Mesenchymal stem cell (in vitro differentiated cells and primary cell): Measurements from ENCODE around the gene LAMB4.

Experiments
- DNase-seq: peaks from one replicate; pipeline ENCODE4 v3.0.0-alpha.2; 2013
- H2AFZ ChIP-seq: one replicate; pipeline ENCODE4 v1.6.1; 2013; ENCODE audit warnings: low read depth, mild to moderate bottlenecking, control low read depth, inconsistent platforms, low read length, moderate library complexity
- H2AK5ac ChIP-seq: 2 replicates; pipeline ENCODE4 v1.6.1; 2013; ENCODE audit warnings: low read length, moderate library complexity, mild to moderate bottlenecking, inconsistent platforms; ENCODE audit not compliant: severe bottlenecking
- H2BK120ac ChIP-seq: one replicate; pipeline ENCODE4 v1.6.1; 2013; ENCODE audit warnings: low read depth, mild to moderate bottlenecking, inconsistent platforms, low read length, moderate library complexity
- H2BK12ac ChIP-seq, 2 experiments: one replicate each; pipeline ENCODE4 v1.6.1; 2013; ENCODE audit warnings: inconsistent platforms in 2 of 2, low read length in 2 of 2, mild to moderate bottlenecking in 2 of 2, moderate library complexity in 2 of 2, control low read depth in 1 of 2
- H2BK15ac ChIP-seq: one replicate; pipeline ENCODE4 v1.6.1; 2013; ENCODE audit warnings: mild to moderate bottlenecking, low read depth, inconsistent platforms; ENCODE audit not compliant: poor library complexity, severe bottlenecking
- H2BK5ac ChIP-seq: 2 replicates; pipeline ENCODE4 v1.6.1; 2013; ENCODE audit warnings: low read depth, mild to moderate bottlenecking, low read length, control low read depth, inconsistent platforms; ENCODE audit not compliant: poor library complexity, severe bottlenecking
- H3K14ac ChIP-seq, 2 experiments: one replicate each; pipeline ENCODE4 v1.6.1; 2013; ENCODE audit warnings: inconsistent platforms in 2 of 2, low read length in 2 of 2, control low read depth in 1 of 2, mild to moderate bottlenecking in 1 of 2, moderate library complexity in 1 of 2
- H3K18ac ChIP-seq, 2 experiments: one replicate each; pipeline ENCODE4 v1.6.1; 2013; ENCODE audit warnings: inconsistent platforms in 2 of 2, low read length in 2 of 2, control low read depth in 1 of 2, low read depth in 1 of 2, mild to moderate bottlenecking in 1 of 2
- H3K23ac ChIP-seq, 2 experiments: one replicate each; pipeline ENCODE4 v1.6.1; 2013; ENCODE audit warnings: inconsistent platforms in 2 of 2, low read length in 2 of 2, mild to moderate bottlenecking in 2 of 2, moderate library complexity in 2 of 2, control low read depth in 1 of 2
- H3K27ac ChIP-seq: 2 replicates; pipeline ENCODE4 v1.5.1; 2013; ENCODE audit warnings: mild to moderate bottlenecking, moderate library complexity, low read length, control low read depth, inconsistent platforms; ENCODE audit not compliant: poor library complexity, severe bottlenecking
- H3K27me3 ChIP-seq, 2 experiments: 2 replicates each; pipeline versions ENCODE4 v1.6.1 to v1.7.0; 2013; ENCODE audit warnings: low read length in 2 of 2, mild to moderate bottlenecking in 2 of 2, moderate library complexity in 2 of 2, control low read depth in 1 of 2, inconsistent platforms in 1 of 2; ENCODE audit not compliant: control insufficient read depth in 1 of 2, insufficient read depth in 1 of 2
- H3K36me3 ChIP-seq, 2 experiments: 2 replicates each; pipeline versions ENCODE4 v1.6.1 to v1.7.0; 2013; ENCODE audit warnings: low read length in 2 of 2, control low read depth in 1 of 2, inconsistent platforms in 1 of 2, low read depth in 1 of 2, mild to moderate bottlenecking in 1 of 2; ENCODE audit not compliant: insufficient read depth in 2 of 2, control insufficient read depth in 1 of 2
- H3K4ac ChIP-seq, 2 experiments: one replicate each; pipeline ENCODE4 v1.6.1; 2013; ENCODE audit warnings: inconsistent platforms in 2 of 2, low read length in 2 of 2, mild to moderate bottlenecking in 2 of 2, moderate library complexity in 2 of 2, control low read depth in 1 of 2, low read depth in 1 of 2
- H3K4me1 ChIP-seq: 2 replicates; pipeline ENCODE4 v1.6.1; 2013; ENCODE audit warnings: low read depth, low read length, control low read depth; ENCODE audit not compliant: control insufficient read depth, insufficient read depth
- H3K4me2 ChIP-seq: 2 replicates; pipeline ENCODE4 v1.6.1; 2013; ENCODE audit warnings: low read length, mild to moderate bottlenecking, inconsistent platforms; ENCODE audit not compliant: poor library complexity, severe bottlenecking
- H3K4me3 ChIP-seq, 2 experiments: 2 replicates each; pipeline versions ENCODE4 v1.5.1 to v1.7.0; 2013; ENCODE audit warnings: low read length in 2 of 2, mild to moderate bottlenecking in 2 of 2, control low read depth in 1 of 2, low read depth in 1 of 2; ENCODE audit not compliant: insufficient read depth in 1 of 2
- H3K79me1 ChIP-seq: replicated peaks from 2 replicates; pipeline ENCODE4 v1.6.1; 2013; ENCODE audit warnings: mild to moderate bottlenecking, control low read depth, low read length, inconsistent platforms; ENCODE audit not compliant: poor library complexity, severe bottlenecking
- H3K9ac ChIP-seq: 2 replicates; pipeline ENCODE4 v1.7.0; 2013; ENCODE audit warnings: mild to moderate bottlenecking, low read length, moderate library complexity
- H3K9me3 ChIP-seq: 2 replicates; pipeline ENCODE4 v1.7.0; 2013; ENCODE audit warnings: mild to moderate bottlenecking, low read length; ENCODE audit not compliant: control insufficient read depth
- H4K8ac ChIP-seq: one replicate; pipeline ENCODE4 v1.6.1; 2013; ENCODE audit warnings: inconsistent platforms, mild to moderate bottlenecking, low read length, moderate library complexity
- H4K91ac ChIP-seq: one replicate; pipeline ENCODE4 v1.6.1; 2013; ENCODE audit warnings: mild to moderate bottlenecking, low read length, inconsistent platforms
- WGBS: methylation state at CpG from one replicate; pipeline ENCODE4 v1.1.7; 2013; ENCODE audit warnings: mixed read lengths; 5-methylcytosine and 5-hydroxymethylcytosine counted together

LAMB4 gene

GRCh38 chr7:108089381-108089780 lies 40.8 kb downstream of the LAMB4 start:
- no peak overlapping the region for H2BK120ac ChIP-seq
- H3K9me3 ChIP-seq = no peaks in the 10 kb centered on the region
- no peak overlapping the region for H3K4me2 ChIP-seq
- H3K14ac ChIP-seq = no peak overlapping the region
- H3K27ac ChIP-seq = no peak overlapping the region
- no peak for DNase-seq
- no peak overlapping the region for H3K4ac ChIP-seq
- no peak overlapping the region for H2BK15ac ChIP-seq
- no peaks in the 10 kb centered on the region for H3K36me3 ChIP-seq
- no peak overlapping the region for H3K9ac ChIP-seq
- peak overlapping the region in 1 of 2 experiments; percentile 37 for H3K18ac ChIP-seq
- H2BK5ac ChIP-seq = no peak overlapping the region
- no peak overlapping the region for H4K8ac ChIP-seq
- no peak overlapping the region for H2AK5ac ChIP-seq
- no peak overlapping the region for H3K4me3 ChIP-seq
- H4K91ac ChIP-seq = no peak overlapping the region
- peak overlapping the region in 1 of 2 experiments; percentile 17 for H2BK12ac ChIP-seq
- H3K79me1 ChIP-seq = no peaks in the 10 kb centered on the region
- peaks cover 5% of the 10 kb centered on the region for H3K4me1 ChIP-seq
- no CpG with 5 or more reads among the region's 1 CpG for WGBS
- H3K23ac ChIP-seq = no peak overlapping the region
- no peak overlapping the region for H2AFZ ChIP-seq
- no peaks in the 10 kb centered on the region for H3K27me3 ChIP-seq

GRCh38 chr7:108088729-108089128 lies 41.4 kb downstream of the LAMB4 start:
- H3K4me2 ChIP-seq = no peak overlapping the region
- no peak overlapping the region for H2BK120ac ChIP-seq
- H3K27ac ChIP-seq = no peak overlapping the region
- H3K14ac ChIP-seq = no peak overlapping the region
- H2BK15ac ChIP-seq = no peak overlapping the region
- no peak overlapping the region for H2AK5ac ChIP-seq
- H3K4ac ChIP-seq = no peak overlapping the region
- H3K27me3 ChIP-seq = no peaks in the 10 kb centered on the region
- no peaks in the 10 kb centered on the region for H3K9me3 ChIP-seq
- peak overlapping the region in 1 of 2 experiments; percentile 78 for H2BK12ac ChIP-seq
- H4K91ac ChIP-seq = no peak overlapping the region
- no peaks in the 10 kb centered on the region for H3K79me1 ChIP-seq
- H3K18ac ChIP-seq = no peak overlapping the region
- no peak overlapping the region for H4K8ac ChIP-seq
- H3K9ac ChIP-seq = no peak overlapping the region
- DNase-seq = peak; percentile 26
- peaks cover 2% of the 10 kb centered on the region for H3K4me1 ChIP-seq
- no peak overlapping the region for H3K23ac ChIP-seq
- no peak overlapping the region for H2BK5ac ChIP-seq
- no peak overlapping the region for H2AFZ ChIP-seq
- H3K4me3 ChIP-seq = no peak overlapping the region
- H3K36me3 ChIP-seq = no peaks in the 10 kb centered on the region

- H3K14ac ChIP-seq = no peak overlapping the region
- H3K4me2 ChIP-seq = no peak overlapping the region
- H3K4me1 ChIP-seq = no peaks in the 10 kb centered on the region
- no peak overlapping the region for H4K91ac ChIP-seq
- no peaks in the 10 kb centered on the region for H3K9me3 ChIP-seq
- H3K4me3 ChIP-seq = no peak overlapping the region
- H2BK120ac ChIP-seq = no peak overlapping the region
- H3K18ac ChIP-seq = no peak overlapping the region
- no peak overlapping the region for H3K4ac ChIP-seq
- H2BK15ac ChIP-seq = no peak overlapping the region
- H3K27me3 ChIP-seq = no peaks in the 10 kb centered on the region
- H3K9ac ChIP-seq = no peak overlapping the region
- WGBS = 85% methylated on average over 1 of the region's 1 CpG
- no peak overlapping the region for H3K27ac ChIP-seq
- no peak overlapping the region for H2AK5ac ChIP-seq
- H3K23ac ChIP-seq = no peak overlapping the region
- H3K36me3 ChIP-seq = no peaks in the 10 kb centered on the region
- H2BK5ac ChIP-seq = no peak overlapping the region
- H2BK12ac ChIP-seq = no peak overlapping the region
- H3K79me1 ChIP-seq = no peaks in the 10 kb centered on the region
- no peak overlapping the region for H4K8ac ChIP-seq
- no peak overlapping the region for H2AFZ ChIP-seq
- DNase-seq = no peak
These were observed 42.4 kb downstream of the LAMB4 start for GRCh38 chr7:108087778-108088177.

- Histone ChIP-seq H3K9me3 (no peaks in the 10 kb centered on the region), H3K18ac (no peak overlapping the region), H3K9ac (no peak overlapping the region), H2BK12ac (peak overlapping the region; percentile 18 to 65), H3K27ac (no peak overlapping the region), H3K4me2 (no peak overlapping the region), H2BK5ac (no peak overlapping the region), H2AK5ac (no peak overlapping the region), H4K91ac (no peak overlapping the region), H3K27me3 (no peaks in the 10 kb centered on the region), H4K8ac (no peak overlapping the region), H3K36me3 (no peaks in the 10 kb centered on the region), H3K79me1 (no peaks in the 10 kb centered on the region), H2BK120ac (peak overlapping the region; percentile 55), H3K4ac (peak overlapping the region; percentile 6 to 43), H3K4me1 (no peaks in the 10 kb centered on the region), H3K14ac (no peak overlapping the region), H3K23ac (no peak overlapping the region), H2AFZ (no peak overlapping the region), H3K4me3 (no peak overlapping the region), H2BK15ac (no peak overlapping the region)
- WGBS = 95% methylated on average over 2 of the region's 2 CpGs
- DNase-seq = no peak
These were observed 43.2 kb downstream of the LAMB4 start for GRCh38 chr7:108086962-108087361.
